GM23248 (cell line): Measurements from ENCODE around the gene SNAI3.

ENCODE experiments used
- EZH2 ChIP-seq: fragments of 200-600 bp; sonication (generic); IDR thresholded peaks from 2 replicates; pipeline ENCODE4 v1.6.1; 2018; ENCODE audit warnings: antibody characterized with exemption, mild to moderate bottlenecking; ENCODE audit not compliant: insufficient read depth, poor library complexity, severe bottlenecking
- EZH2phosphoT487 ChIP-seq: fragments of 200-600 bp; sonication (generic); IDR thresholded peaks from 2 replicates; pipeline ENCODE4 v1.6.1; 2018; ENCODE audit warnings: antibody characterized with exemption, moderate library complexity, mild to moderate bottlenecking, low read depth; ENCODE audit not compliant: insufficient read depth

DNA sequence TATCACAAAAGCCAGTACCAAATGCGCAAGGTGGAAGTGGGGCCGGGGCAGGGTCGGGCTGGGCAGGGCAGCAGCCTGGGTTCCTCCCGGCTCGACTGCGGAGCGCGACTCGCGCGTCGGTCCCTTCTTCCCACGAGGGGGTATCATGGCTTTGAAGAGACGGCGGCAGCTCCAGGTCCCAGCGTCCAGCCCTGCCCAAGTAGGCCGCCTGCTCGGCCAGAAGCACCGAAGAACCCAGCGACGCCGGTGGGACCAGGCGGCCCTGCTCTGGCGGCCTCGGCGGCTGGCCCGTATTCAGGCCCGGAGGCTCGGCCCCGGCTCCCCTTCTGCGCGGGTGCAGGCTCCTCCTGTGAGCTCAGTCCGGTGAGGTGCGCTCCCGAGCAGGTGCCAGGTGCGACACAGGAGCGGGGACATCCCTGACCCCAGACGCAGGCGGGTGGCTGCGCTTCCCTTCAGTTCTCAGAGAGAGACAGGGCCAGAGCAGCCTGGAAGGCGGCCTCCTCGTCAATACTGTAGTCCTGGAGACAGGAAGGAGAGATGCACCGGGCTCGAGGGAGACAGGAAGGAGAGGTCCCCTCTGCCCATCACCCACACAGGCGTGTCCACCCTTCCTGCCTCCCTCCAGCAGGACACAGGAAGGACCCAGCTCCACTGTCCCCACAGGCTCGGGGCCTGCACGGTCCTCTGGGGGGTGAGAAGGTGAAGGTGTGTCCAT is 11.0 kb upstream of the SNAI3 start:
- TF ChIP-seq EZH2phosphoT487: no peak
- TF ChIP-seq EZH2: no peak
